22Rv1 (cell line): Measurements from ENCODE around the gene GALNTL6.

ENCODE experiments used
- H3K27ac ChIP-seq: fragments of 450-650 bp; 2 replicates; pipeline ENCODE4 v1.5.1; 2017
- ZFX ChIP-seq: fragments of 450-650 bp; IDR thresholded peaks from 2 replicates; pipeline ENCODE4 v1.6.1; 2017; ENCODE audit warnings: antibody characterized with exemption, borderline replicate concordance
- TF ChIP-seq, protein P1 (sequence below): fragments of 450-650 bp; IDR thresholded peaks from 2 replicates; pipeline ENCODE4 v1.5.1; 2017; ENCODE audit warnings: mild to moderate bottlenecking

The GALNTL6 gene

DNA sequence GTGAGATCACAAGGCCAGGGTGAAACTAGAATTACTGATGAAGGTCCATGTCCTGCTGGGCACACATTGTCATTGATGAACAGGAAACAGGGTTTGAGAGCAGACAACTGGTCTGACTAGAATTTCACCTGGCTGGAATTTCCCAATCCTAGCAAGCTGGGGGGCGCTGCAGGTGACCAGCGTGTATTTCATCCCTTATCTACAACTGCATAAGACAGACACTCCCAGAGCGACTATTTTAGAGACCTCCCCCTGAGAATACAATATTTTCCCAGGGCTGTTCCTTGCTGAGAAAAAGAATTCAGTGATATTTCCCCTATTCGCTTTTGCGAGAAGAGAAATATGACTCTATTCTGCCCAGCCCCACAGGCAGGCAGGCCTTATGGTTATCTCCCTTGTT, 922.8 kb downstream of the GALNTL6 start:
- TF ChIP-seq, protein P1, sequence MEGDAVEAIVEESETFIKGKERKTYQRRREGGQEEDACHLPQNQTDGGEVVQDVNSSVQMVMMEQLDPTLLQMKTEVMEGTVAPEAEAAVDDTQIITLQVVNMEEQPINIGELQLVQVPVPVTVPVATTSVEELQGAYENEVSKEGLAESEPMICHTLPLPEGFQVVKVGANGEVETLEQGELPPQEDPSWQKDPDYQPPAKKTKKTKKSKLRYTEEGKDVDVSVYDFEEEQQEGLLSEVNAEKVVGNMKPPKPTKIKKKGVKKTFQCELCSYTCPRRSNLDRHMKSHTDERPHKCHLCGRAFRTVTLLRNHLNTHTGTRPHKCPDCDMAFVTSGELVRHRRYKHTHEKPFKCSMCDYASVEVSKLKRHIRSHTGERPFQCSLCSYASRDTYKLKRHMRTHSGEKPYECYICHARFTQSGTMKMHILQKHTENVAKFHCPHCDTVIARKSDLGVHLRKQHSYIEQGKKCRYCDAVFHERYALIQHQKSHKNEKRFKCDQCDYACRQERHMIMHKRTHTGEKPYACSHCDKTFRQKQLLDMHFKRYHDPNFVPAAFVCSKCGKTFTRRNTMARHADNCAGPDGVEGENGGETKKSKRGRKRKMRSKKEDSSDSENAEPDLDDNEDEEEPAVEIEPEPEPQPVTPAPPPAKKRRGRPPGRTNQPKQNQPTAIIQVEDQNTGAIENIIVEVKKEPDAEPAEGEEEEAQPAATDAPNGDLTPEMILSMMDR: no peak
- no peak for TF ChIP-seq ZFX
- H3K27ac ChIP-seq: no peak overlapping the region

GRCh38 chr4:172740434-172740833, 927.2 kb downstream of the GALNTL6 start:
- TF ChIP-seq ZFX: no peak
- TF ChIP-seq, protein P1: no peak
- no peak overlapping the region for H3K27ac ChIP-seq

- no peak for TF ChIP-seq ZFX
- TF ChIP-seq, protein P1: no peak
Observed at GRCh38 chr4:172750910-172751309, 937.7 kb downstream of the GALNTL6 start.

DNA sequence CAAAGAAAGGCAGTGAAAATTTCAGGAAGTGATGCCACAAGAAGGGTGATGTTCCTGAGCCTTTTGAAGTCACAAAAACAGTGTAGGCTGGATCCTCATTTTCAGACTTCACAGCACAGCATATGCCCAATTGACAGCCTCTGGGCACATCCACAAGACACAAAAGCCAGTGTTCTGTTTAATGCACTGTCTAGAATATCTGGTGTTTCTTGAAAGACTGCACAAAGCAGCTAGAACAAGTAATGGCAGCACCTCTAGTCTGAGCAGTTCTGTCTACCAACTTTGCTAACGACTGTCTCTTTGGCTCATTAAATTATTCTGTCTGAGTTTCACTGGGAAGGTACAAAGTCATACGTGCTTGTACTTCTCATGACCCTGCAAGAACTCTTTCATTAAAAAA, 938.3 kb downstream of the GALNTL6 start:
- TF ChIP-seq, protein P1: no peak
- no peak for TF ChIP-seq ZFX
- H3K27ac ChIP-seq: no peak overlapping the region

More at GRCh38 chr4:172750910-172751309, 937.7 kb downstream of the GALNTL6 start:
- H3K27ac ChIP-seq: no peak overlapping the region

DNA sequence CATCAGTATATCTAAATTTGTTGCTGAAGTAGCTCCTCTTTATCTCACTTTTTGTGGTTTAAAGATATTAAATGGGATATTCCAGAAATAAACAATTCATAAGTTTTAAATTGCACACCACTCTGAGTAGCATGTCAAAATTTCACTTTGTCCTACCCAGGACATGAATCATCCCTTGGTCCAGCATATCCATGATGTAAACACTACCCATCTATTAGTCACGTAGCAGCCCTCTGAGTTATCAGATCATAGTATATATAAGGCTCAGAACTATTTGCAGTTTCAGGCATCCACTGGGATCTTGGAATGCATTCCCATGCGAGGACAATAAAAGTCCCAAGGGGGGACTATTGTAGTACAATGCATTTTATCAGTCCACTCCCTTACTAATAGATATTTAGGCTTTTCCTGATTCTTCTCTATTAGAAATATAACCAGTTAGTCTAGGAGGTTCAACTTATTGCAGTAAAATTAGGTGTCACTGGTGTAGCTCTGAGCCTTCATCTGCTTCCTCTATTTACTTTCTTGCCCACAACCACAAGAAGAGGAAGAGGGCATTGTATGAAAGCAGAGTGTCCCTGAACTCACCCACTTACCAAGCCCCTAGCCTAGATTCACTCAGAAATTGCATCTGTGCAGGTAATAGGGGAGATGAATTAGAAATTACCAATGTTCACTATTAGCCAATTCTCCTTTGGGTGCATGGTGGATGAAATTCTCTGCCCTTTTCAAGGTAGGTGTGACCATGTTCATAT, 945.6 kb downstream of the GALNTL6 start:
- TF ChIP-seq, protein P1: no peak
- no peak for TF ChIP-seq ZFX
- no peak overlapping the region for H3K27ac ChIP-seq

- no peak overlapping the region for H3K27ac ChIP-seq
- no peak for TF ChIP-seq ZFX
Observed at GRCh38 chr4:172760512-172760911, 947.3 kb downstream of the GALNTL6 start.

DNA sequence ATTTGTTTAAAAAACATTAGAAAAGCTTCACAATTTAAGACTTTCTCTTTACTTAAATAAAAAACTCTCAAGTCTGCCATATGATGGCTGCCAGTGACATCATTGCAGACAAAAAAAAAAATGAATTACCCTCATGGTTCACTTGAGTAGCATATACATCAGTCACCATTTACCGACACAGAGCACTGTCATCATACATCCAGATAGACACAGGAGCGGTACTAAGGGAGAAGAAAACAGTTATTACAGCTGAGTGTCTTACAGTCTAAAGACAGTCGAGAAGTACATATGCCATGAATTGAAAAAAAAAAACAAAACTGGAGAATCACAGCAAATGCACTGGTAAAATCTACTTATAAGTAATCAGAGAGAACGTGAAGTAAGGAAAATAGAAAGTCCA, 949.7 kb downstream of the GALNTL6 start:
- TF ChIP-seq ZFX: no peak
- TF ChIP-seq, protein P1: no peak
- no peak overlapping the region for H3K27ac ChIP-seq
